Endothelial cell of umbilical vein (primary cell): ENCODE measurements around the gene RIPOR1. TPM values are rescaled to one million over a fixed set of nuclear protein-coding genes. Genes with fewer than 3 reads are reported as not detected.

Experiments
- BruUV-seq: library from RNA; stranded (reverse); fragments of 400-500 nt; replicated peaks from 2 replicates; lab custom pipeline; 2021; lab: Mats Ljungman, UMichigan
- CTCF ChIA-PET: fragments of 300-600, 350-600 bp; sonication (Branson Sonifier 250); formaldehyde crosslinking; loops from one replicate; lab custom pipeline; 2021; ENCODE audit warnings: antibody characterized with exemption, inconsistent platforms; lab: Charles Lee
- POLR2A ChIA-PET: fragments of 300-600, 350-600 bp; sonication (Branson Sonifier 250); formaldehyde crosslinking; loops from one replicate; lab custom pipeline; 2021; ENCODE audit warnings: antibody characterized with exemption, inconsistent platforms; lab: Charles Lee
- DNase-seq: peaks from one replicate; pipeline ENCODE4 v3.0.0-alpha.2; 2011; ENCODE audit warnings: low read depth, low spot score
- FAIRE-seq: peaks from 2 replicates; lab custom pipeline; 2011; peaks lifted over from hg19 to GRCh38; lab: Jason Lieb, UNC
- H2AFZ ChIP-seq: 2 replicates; pipeline ENCODE4 v1.6.0; 2012; ENCODE audit warnings: low read depth, low read length, control low read depth, inconsistent platforms
- H3K27ac ChIP-seq: 2 replicates; pipeline ENCODE4 v1.5.1; 2011; ENCODE audit warnings: low read depth, mild to moderate bottlenecking, control low read depth, low read length, moderate library complexity; ENCODE audit not compliant: insufficient read depth
- H3K27me3 ChIP-seq, 2 experiments: 2 replicates each; pipeline versions ENCODE4 v1.6.0 to v1.6.1; 2011; ENCODE audit warnings: low read length in 2 of 2, mixed read lengths in 1 of 2; ENCODE audit not compliant: control insufficient read depth in 2 of 2, insufficient read depth in 2 of 2
- H3K36me3 ChIP-seq, 2 experiments: 2 replicates in 1 of 2; 3 replicates in 1 of 2; pipeline ENCODE4 v1.5.1; 2011; ENCODE audit warnings: low read length in 2 of 2, mild to moderate bottlenecking in 1 of 2, moderate library complexity in 1 of 2; ENCODE audit not compliant: control insufficient read depth in 2 of 2, insufficient read depth in 2 of 2; ENCODE audit errors: extremely low read depth in 1 of 2
- H3K4me1 ChIP-seq: 3 replicates; pipeline ENCODE4 v1.5.1; 2011; ENCODE audit warnings: mild to moderate bottlenecking, low read length; ENCODE audit not compliant: control insufficient read depth, insufficient read depth; ENCODE audit errors: extremely low read depth
- H3K4me2 ChIP-seq: 2 replicates; pipeline ENCODE4 v1.6.1; 2011; ENCODE audit warnings: low read length, control low read depth, mixed read lengths; ENCODE audit not compliant: insufficient read depth
- H3K4me3 ChIP-seq, 3 experiments: fragments of 200-600 bp in 1 of 3; sonication (generic), shearing (Covaris generic) in 1 of 3; replicated peaks in 1 of 3; 2 replicates each; pipeline ENCODE4 v1.5.1; 2011 to 2016; ENCODE audit warnings: control low read depth in 3 of 3, low read length in 3 of 3, mild to moderate bottlenecking in 2 of 3, inconsistent platforms in 1 of 3, low read depth in 1 of 3, moderate library complexity in 1 of 3; ENCODE audit not compliant: insufficient read depth in 1 of 3
- H3K79me2 ChIP-seq: 2 replicates; pipeline ENCODE4 v1.6.0; 2012; ENCODE audit warnings: low read length, inconsistent platforms; ENCODE audit not compliant: control insufficient read depth, insufficient read depth
- H3K9ac ChIP-seq: replicated peaks from 2 replicates; pipeline ENCODE3; 2011; ENCODE audit warnings: low read length, control low read depth; ENCODE audit not compliant: insufficient read depth; ENCODE audit errors: extremely low read depth
- H3K9me1 ChIP-seq: replicated peaks from 3 replicates; pipeline ENCODE4 v1.6.0; 2011; ENCODE audit warnings: mild to moderate bottlenecking, low read length; ENCODE audit not compliant: control insufficient read depth, insufficient read depth; ENCODE audit errors: extremely low read depth
- H3K9me3 ChIP-seq: replicated peaks from 2 replicates; pipeline ENCODE4 v1.5.1; 2012; ENCODE audit warnings: low read length, inconsistent platforms; ENCODE audit not compliant: control insufficient read depth, insufficient read depth
- H4K20me1 ChIP-seq: replicated peaks from 2 replicates; pipeline ENCODE3; 2011; ENCODE audit warnings: mild to moderate bottlenecking, low read length; ENCODE audit not compliant: control insufficient read depth, insufficient read depth; ENCODE audit errors: extremely low read depth
- CTCF ChIP-seq, 2 donors: IDR thresholded peaks; 1 replicate in 1 of 2; 2 replicates in 1 of 2; pipeline ENCODE4 v1.5.1; 2011; ENCODE audit warnings: low read length in 2 of 2, mild to moderate bottlenecking in 2 of 2, moderate library complexity in 2 of 2, control low read depth in 1 of 2, inconsistent platforms in 1 of 2, low read depth in 1 of 2; ENCODE audit not compliant: insufficient read depth in 1 of 2; ENCODE audit errors: extremely low read depth in 1 of 2
- EZH2 ChIP-seq: IDR thresholded peaks from 2 replicates; pipeline ENCODE4 v1.6.1; 2012; ENCODE audit warnings: borderline replicate concordance, low read depth, mild to moderate bottlenecking, moderate library complexity, low read length, inconsistent platforms; ENCODE audit not compliant: severe bottlenecking
- FOS ChIP-seq: IDR thresholded peaks from 2 replicates; pipeline ENCODE4 v1.6.1; 2011; ENCODE audit warnings: mild to moderate bottlenecking, low read length, moderate library complexity, borderline replicate concordance; ENCODE audit not compliant: insufficient read depth
- JUN ChIP-seq: IDR thresholded peaks from 2 replicates; pipeline ENCODE4 v1.6.1; 2011; ENCODE audit warnings: borderline replicate concordance, low read depth; ENCODE audit not compliant: insufficient read length, insufficient read depth
- MAX ChIP-seq: IDR thresholded peaks from 2 replicates; pipeline ENCODE4 v1.6.1; 2011; ENCODE audit not compliant: insufficient read depth, insufficient read length
- POLR2A ChIP-seq: IDR thresholded peaks from 2 replicates; pipeline ENCODE4 v1.6.1; 2012; ENCODE audit warnings: low read depth, mild to moderate bottlenecking, control low read depth, low read length
- dilution Hi-C: fragments of 300-500 bp; cut with MboI; formaldehyde crosslinking; loops from one replicate; pipeline ENCODE4 v1.15.0; 2019; ENCODE audit warnings: low sequenced_read_pairs; ENCODE audit not compliant: extremely low pct_ligation_motif_present
- intact Hi-C: fragments of 100-400 bp; cut with micrococcal nuclease; formaldehyde crosslinking; loops from one replicate; pipeline ENCODE4 v1.10.0; 2022
- polyA plus RNA-seq, 4 experiments: library from polyadenylated mRNA; depleted of rRNA in 3 of 4; stranded (reverse) in 3 of 4; unstranded in 1 of 4; fragments of >200 nt; gene quantifications; 2 replicates each; pipeline versions ENCODE4 v1.2.1 to v1.2.3, GENCODE V29; 2011 to 2012; ENCODE audit warnings: missing spikeins in 1 of 4
- total RNA-seq: library from RNA; stranded (reverse); gene quantifications from 2 replicates; pipeline ENCODE4 v1.2.3, GENCODE V29; 2021

The RIPOR1 gene
- total and polyA plus RNA-seq, 2 donors (not counting 3 experiments of a cell fraction or from before 2014, with no cell fraction given), result 45.3 to 144 TPM

GRCh38 chr16:67551091-67551490 is 22.5 kb downstream of the RIPOR1 start:
- FAIRE-seq (no peak), DNase-seq (no peak)
- H3K9ac ChIP-seq, result no peak overlapping the region
- no peaks in the 10 kb centered on the region for H3K79me2 ChIP-seq
- H3K27me3 ChIP-seq, result no peaks in the 10 kb centered on the region
- H3K4me2 ChIP-seq, result no peak overlapping the region
- peaks cover 3 to 7% of the 10 kb centered on the region in 2 experiments for H3K36me3 ChIP-seq
- H3K9me3 ChIP-seq, result no peaks in the 10 kb centered on the region
- POLR2A ChIA-PET, result no interaction called here
- TF ChIP-seq MAX (no peak), FOS (no peak), JUN (no peak), CTCF (IDR thresholded peaks at IDR 0.05; ENCODE audit: extremely low read depth in 1 of 2, insufficient read depth in 1 of 2, low read depth in 1 of 2, low read length in 2 of 2) (no peak), POLR2A (no peak), EZH2 (no peak)
- H3K4me3 ChIP-seq, result no peak overlapping the region
- no peak overlapping the region for H2AFZ ChIP-seq
- CTCF ChIA-PET, result interaction anchor here (0.8 to 1.9 kb wide), 3 partner anchors 12 to 92 kb away, joined by 3 to 6 read pairs (median 5); partner anchors contain the start of gene CTCF
- H3K27ac ChIP-seq, result no peak overlapping the region
- H4K20me1 ChIP-seq, result no peaks in the 10 kb centered on the region
- H3K9me1 ChIP-seq, result no peaks in the 10 kb centered on the region
- peaks cover 36% of the 10 kb centered on the region for H3K4me1 ChIP-seq
- dilution Hi-C loops (no loop called here), intact Hi-C loops (no loop called here)
- BruUV-seq, result no TSS peak
